HL-60 (cell line): ENCODE results near the gene IRF2.

Experiments
- CTCF ChIP-seq: IDR thresholded peaks from one replicate; pipeline ENCODE4 v1.5.1; 2011; ENCODE audit warnings: low read length, control low read depth, inconsistent platforms; ENCODE audit not compliant: insufficient read depth
- GABPA ChIP-seq: IDR thresholded peaks from 2 replicates; pipeline ENCODE4 v1.6.1; 2012; ENCODE audit warnings: low read depth
- POLR2AphosphoS5 ChIP-seq: IDR thresholded peaks from 2 replicates; pipeline ENCODE4 v1.6.1; 2012; ENCODE audit warnings: low read depth
- SPI1 ChIP-seq: IDR thresholded peaks from 2 replicates; pipeline ENCODE4 v1.6.1; 2012; ENCODE audit warnings: low read depth, mild to moderate bottlenecking, borderline replicate concordance
- TF ChIP-seq, protein P1 (sequence below): IDR thresholded peaks from 2 replicates; pipeline ENCODE4 v1.6.1; 2012; ENCODE audit warnings: low read depth; ENCODE audit not compliant: insufficient replicate concordance

DNA sequence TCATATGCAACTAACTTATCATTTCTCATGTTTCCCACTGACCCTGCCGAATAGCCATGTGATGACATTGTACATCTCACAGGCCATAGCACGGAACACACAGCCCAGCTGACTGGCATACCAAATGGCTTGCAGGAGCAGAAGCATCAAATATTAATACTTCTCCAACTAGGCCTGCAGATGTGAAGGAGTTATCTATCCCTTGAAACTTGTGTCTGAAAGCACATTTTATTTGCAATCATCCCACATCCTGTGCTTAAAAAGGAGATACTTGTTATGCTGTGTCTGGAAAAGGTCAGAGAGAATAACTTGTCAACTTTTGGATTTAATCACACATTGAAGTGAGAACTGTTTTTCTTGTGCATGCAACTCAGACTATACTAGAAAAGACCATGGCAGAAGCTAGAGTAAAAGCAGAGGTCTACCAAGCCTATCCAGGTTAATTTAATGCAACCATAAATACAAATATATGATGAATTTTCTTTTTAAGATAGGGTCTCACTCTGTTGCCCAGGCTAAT is 100.4 kb downstream of the IRF2 start:
- TF ChIP-seq POLR2AphosphoS5 (no peak), CTCF (no peak), SPI1 (no peak), GABPA (no peak)
- TF ChIP-seq, protein P1, sequence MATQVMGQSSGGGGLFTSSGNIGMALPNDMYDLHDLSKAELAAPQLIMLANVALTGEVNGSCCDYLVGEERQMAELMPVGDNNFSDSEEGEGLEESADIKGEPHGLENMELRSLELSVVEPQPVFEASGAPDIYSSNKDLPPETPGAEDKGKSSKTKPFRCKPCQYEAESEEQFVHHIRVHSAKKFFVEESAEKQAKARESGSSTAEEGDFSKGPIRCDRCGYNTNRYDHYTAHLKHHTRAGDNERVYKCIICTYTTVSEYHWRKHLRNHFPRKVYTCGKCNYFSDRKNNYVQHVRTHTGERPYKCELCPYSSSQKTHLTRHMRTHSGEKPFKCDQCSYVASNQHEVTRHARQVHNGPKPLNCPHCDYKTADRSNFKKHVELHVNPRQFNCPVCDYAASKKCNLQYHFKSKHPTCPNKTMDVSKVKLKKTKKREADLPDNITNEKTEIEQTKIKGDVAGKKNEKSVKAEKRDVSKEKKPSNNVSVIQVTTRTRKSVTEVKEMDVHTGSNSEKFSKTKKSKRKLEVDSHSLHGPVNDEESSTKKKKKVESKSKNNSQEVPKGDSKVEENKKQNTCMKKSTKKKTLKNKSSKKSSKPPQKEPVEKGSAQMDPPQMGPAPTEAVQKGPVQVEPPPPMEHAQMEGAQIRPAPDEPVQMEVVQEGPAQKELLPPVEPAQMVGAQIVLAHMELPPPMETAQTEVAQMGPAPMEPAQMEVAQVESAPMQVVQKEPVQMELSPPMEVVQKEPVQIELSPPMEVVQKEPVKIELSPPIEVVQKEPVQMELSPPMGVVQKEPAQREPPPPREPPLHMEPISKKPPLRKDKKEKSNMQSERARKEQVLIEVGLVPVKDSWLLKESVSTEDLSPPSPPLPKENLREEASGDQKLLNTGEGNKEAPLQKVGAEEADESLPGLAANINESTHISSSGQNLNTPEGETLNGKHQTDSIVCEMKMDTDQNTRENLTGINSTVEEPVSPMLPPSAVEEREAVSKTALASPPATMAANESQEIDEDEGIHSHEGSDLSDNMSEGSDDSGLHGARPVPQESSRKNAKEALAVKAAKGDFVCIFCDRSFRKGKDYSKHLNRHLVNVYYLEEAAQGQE, result no peak
